GM23248 (cell line): Measurements from ENCODE around the gene CRYBG1. TPM values are rescaled to one million over a fixed set of nuclear protein-coding genes. Genes with fewer than 3 reads are reported as not detected.
A peak's percentile ranks its signal among the peaks of the same experiment; 100 is the strongest.
"Not testable (repeated sequence)": the region's sequence is repeated elsewhere in the genome, so short reads cannot be mapped to it uniquely, and the experiment has no call there.

ENCODE experiments used
- DNase-seq: peaks from one replicate; pipeline ENCODE4 v3.0.0-alpha.2; 2015
- H2AFZ ChIP-seq: fragments of 200-600 bp; sonication (generic); 2 replicates; pipeline ENCODE4 v1.6.1; 2016; ENCODE audit warnings: antibody characterized with exemption
- H3F3A ChIP-seq: fragments of 200-600 bp; sonication (generic); 2 replicates; pipeline ENCODE4 v1.6.1; 2016; ENCODE audit warnings: mild to moderate bottlenecking, antibody characterized with exemption, mixed run types; ENCODE audit not compliant: insufficient read depth
- H3K27ac ChIP-seq: fragments of 200-600 bp; sonication (generic); 2 replicates; pipeline ENCODE4 v1.5.1; 2016; ENCODE audit warnings: mild to moderate bottlenecking
- H3K27me3 ChIP-seq: fragments of 200-600 bp; sonication (generic); replicated peaks from 2 replicates; pipeline ENCODE4 v1.6.1; 2016; ENCODE audit warnings: mild to moderate bottlenecking; ENCODE audit not compliant: insufficient read depth
- H3K36me3 ChIP-seq: fragments of 200-600 bp; sonication (generic); 2 replicates; pipeline ENCODE4 v1.6.1; 2016; ENCODE audit warnings: low read depth, mild to moderate bottlenecking
- H3K4me1 ChIP-seq: fragments of 200-600 bp; sonication (generic); 2 replicates; pipeline ENCODE4 v1.6.1; 2016; ENCODE audit warnings: mild to moderate bottlenecking; ENCODE audit not compliant: insufficient read depth
- H3K4me2 ChIP-seq: fragments of 200-600 bp; sonication (generic); one replicate; pipeline ENCODE4 v1.6.1; 2016; ENCODE audit warnings: mild to moderate bottlenecking; ENCODE audit not compliant: unreplicated experiment
- H3K4me3 ChIP-seq: fragments of 200-600 bp; sonication (generic); 2 replicates; pipeline ENCODE4 v1.5.1; 2016; ENCODE audit warnings: mild to moderate bottlenecking
- H3K79me2 ChIP-seq: fragments of 200-600 bp; sonication (generic); 2 replicates; pipeline ENCODE4 v1.6.1; 2016; ENCODE audit warnings: mild to moderate bottlenecking; ENCODE audit not compliant: insufficient read depth
- H3K9ac ChIP-seq: fragments of 200-600 bp; sonication (generic); 2 replicates; pipeline ENCODE4 v1.6.1; 2016; ENCODE audit warnings: mild to moderate bottlenecking
- H3K9me2 ChIP-seq: fragments of 200-600 bp; sonication (generic); 2 replicates; pipeline ENCODE4 v1.6.1; 2016; ENCODE audit warnings: mixed run types, mild to moderate bottlenecking, moderate library complexity; ENCODE audit not compliant: insufficient read depth
- H3K9me3 ChIP-seq: fragments of 200-600 bp; sonication (generic); one replicate; pipeline ENCODE4 v1.6.1; 2017; ENCODE audit warnings: low read depth
- H4K20me1 ChIP-seq: fragments of 200-600 bp; sonication (generic); 2 replicates; pipeline ENCODE4 v1.6.0; 2016; ENCODE audit not compliant: insufficient read depth
- EZH2 ChIP-seq: fragments of 200-600 bp; sonication (generic); IDR thresholded peaks from 2 replicates; pipeline ENCODE4 v1.6.1; 2018; ENCODE audit warnings: antibody characterized with exemption, mild to moderate bottlenecking; ENCODE audit not compliant: insufficient read depth, poor library complexity, severe bottlenecking
- EZH2phosphoT487 ChIP-seq: fragments of 200-600 bp; sonication (generic); IDR thresholded peaks from 2 replicates; pipeline ENCODE4 v1.6.1; 2018; ENCODE audit warnings: antibody characterized with exemption, moderate library complexity, mild to moderate bottlenecking, low read depth; ENCODE audit not compliant: insufficient read depth
- WGBS, 2 experiments: methylation state at CpG; one replicate each; pipeline ENCODE4 v1.1.6; 2015 to 2017; ENCODE audit warnings: low lambda C conversion rate in 2 of 2, low coverage in 1 of 2; ENCODE audit errors: missing lambda C conversion rate in 2 of 2; 5-methylcytosine and 5-hydroxymethylcytosine counted together
- in situ Hi-C: fragments of 300-500 bp; cut with MboI; formaldehyde crosslinking; loops from 2 replicates; pipeline ENCODE4 v1.15.0; 2020
- polyA plus RNA-seq: library from polyadenylated mRNA; unstranded; fragments of >200 nt; fragmentation: Nextera tagmentation; extraction: Ambion mirVana; gene quantifications from 2 replicates; pipeline ENCODE4 v1.2.1, GENCODE V29; 2016
- total RNA-seq: library from RNA; depleted of rRNA; stranded (reverse); fragments of >200 nt; shearing (Covaris generic); gene quantifications from 2 replicates; pipeline ENCODE4 v1.2.3, GENCODE V29; 2014

Gene CRYBG1
- total and polyA plus RNA-seq, 2 experiments from 2014 or later: 1.9 to 8.4 TPM

- H3K27me3 ChIP-seq: no peaks in the 10 kb centered on the region
- in situ Hi-C loops: no loop called here
- H3K9me2 ChIP-seq: no peaks in the 10 kb centered on the region
Observed at GRCh38 chr6:106556368-106556960, 195.9 kb downstream of the CRYBG1 start.

GRCh38 chr6:106557837-106558236 lies 197.3 kb downstream of the CRYBG1 start:
- H3K4me2 ChIP-seq: no peak overlapping the region
- H2AFZ ChIP-seq: no peak overlapping the region
- 61 to 74% methylated on average over 2 of the region's 2 CpGs for WGBS, 2 experiments
- H3K9ac ChIP-seq: no peak overlapping the region
- H3K36me3 ChIP-seq: 0 out of 2 replicates have a peak, but pooled peaks cover 4% of the 10 kb centered on the region
- H3K4me1 ChIP-seq: peaks cover 22% of the 10 kb centered on the region
- in situ Hi-C loops: no loop called here
- no peak for TF ChIP-seq EZH2phosphoT487
- TF ChIP-seq EZH2: no peak
- no peaks in the 10 kb centered on the region for H3K79me2 ChIP-seq
- DNase-seq: peak; percentile 48
- peaks cover 21% of the 10 kb centered on the region for H3F3A ChIP-seq
- H3K4me3 ChIP-seq: no peak overlapping the region
- no peak overlapping the region for H3K27ac ChIP-seq
- no peaks in the 10 kb centered on the region for H4K20me1 ChIP-seq
- H3K9me3 ChIP-seq: no peaks in the 10 kb centered on the region
- H3K27me3 ChIP-seq: no peaks in the 10 kb centered on the region
- H3K9me2 ChIP-seq: no peaks in the 10 kb centered on the region

More at GRCh38 chr6:106556368-106556960, 195.9 kb downstream of the CRYBG1 start:
- TF ChIP-seq EZH2phosphoT487: no peak
- TF ChIP-seq EZH2: no peak
- H3K36me3 ChIP-seq: 0 out of 2 replicates have a peak, but pooled peaks cover 4% of the 10 kb centered on the region
- H3K79me2 ChIP-seq: no peaks in the 10 kb centered on the region
- DNase-seq: peak; percentile 55
- H2AFZ ChIP-seq: no peak overlapping the region
- no peak overlapping the region for H3K4me3 ChIP-seq
- H3K9me3 ChIP-seq: no peaks in the 10 kb centered on the region
- 51 to 63% methylated on average over 3 of the region's 3 CpGs for WGBS, 2 experiments
- no peak overlapping the region for H3K4me2 ChIP-seq
- H3K27ac ChIP-seq: no peak overlapping the region
- H3K4me1 ChIP-seq: peaks cover 15% of the 10 kb centered on the region
- peaks cover 14% of the 10 kb centered on the region for H3F3A ChIP-seq
- no peak overlapping the region for H3K9ac ChIP-seq
- H4K20me1 ChIP-seq: no peaks in the 10 kb centered on the region

GRCh38 chr6:106558364-106558763 lies 197.8 kb downstream of the CRYBG1 start:
- no peak overlapping the region for H3K27ac ChIP-seq
- no peak overlapping the region for H3K4me2 ChIP-seq
- H4K20me1 ChIP-seq: no peaks in the 10 kb centered on the region
- H3K27me3 ChIP-seq: no peaks in the 10 kb centered on the region
- H3K9ac ChIP-seq: no peak overlapping the region
- H3K9me2 ChIP-seq: no peaks in the 10 kb centered on the region
- 0 out of 2 replicates have a peak, but pooled peaks cover 2% of the 10 kb centered on the region for H3K36me3 ChIP-seq
- H3K79me2 ChIP-seq: no peaks in the 10 kb centered on the region
- no peaks in the 10 kb centered on the region for H3K9me3 ChIP-seq
- H3K4me3 ChIP-seq: no peak overlapping the region
- H3K4me1 ChIP-seq: peaks cover 22% of the 10 kb centered on the region
- DNase-seq: no peak
- H3F3A ChIP-seq: peaks cover 21% of the 10 kb centered on the region
- WGBS, 2 experiments: 92 to 98% methylated on average over 4 of the region's 4 CpGs
- no peak overlapping the region for H2AFZ ChIP-seq
- in situ Hi-C loops: no loop called here
- TF ChIP-seq EZH2phosphoT487 (no peak), EZH2 (no peak)

- in situ Hi-C loops: loop anchor here (10.0 kb wide), 1 partner anchor 425 kb away; no protein-coding TSS in a partner anchor
- H3K4me3 ChIP-seq, H3K27ac ChIP-seq, H4K20me1 ChIP-seq, H3K79me2 ChIP-seq, DNase-seq, H2AFZ ChIP-seq, H3K27me3 ChIP-seq, H3K4me2 ChIP-seq, H3K9ac ChIP-seq, H3K9me3 ChIP-seq, H3K9me2 ChIP-seq, H3K36me3 ChIP-seq: not testable (repeated sequence)
- H3K4me1 ChIP-seq: peaks cover 22% of the 10 kb centered on the region
- 93 to 96% methylated on average over 5 of the region's 5 CpGs for WGBS, 2 experiments
- H3F3A ChIP-seq: peaks cover 21% of the 10 kb centered on the region
Observed at GRCh38 chr6:106559659-106560058, 199.1 kb downstream of the CRYBG1 start.
